Measurements from ENCODE around the gene ZXDC.

ZXDC gene

GRCh38 chr3:126519506-126520455, 44.1 kb upstream of the ZXDC start:
- TF ChIP-seq CTCF (IDR thresholded peaks at IDR 0.05), result no peak

DNA sequence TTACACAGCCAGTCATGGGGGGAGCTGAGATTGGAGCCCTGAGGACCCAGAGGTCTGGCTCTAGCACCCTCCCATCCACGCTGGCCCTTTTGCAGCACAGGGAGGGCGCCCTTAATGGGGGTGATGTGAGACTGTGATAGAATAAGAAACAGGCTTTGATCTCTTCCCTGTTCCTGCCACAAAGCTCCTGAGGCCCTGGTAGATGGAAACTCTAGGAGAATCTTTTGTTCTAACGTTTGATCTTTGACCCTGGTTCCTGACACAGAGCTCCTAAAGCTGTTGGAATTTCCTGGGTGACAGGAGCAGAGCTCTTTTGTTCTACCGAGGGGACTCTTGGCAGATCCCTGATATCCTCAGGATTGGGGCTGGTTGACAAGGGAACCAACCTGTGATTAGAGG, 43.1 kb upstream of the ZXDC start:
- no peak for TF ChIP-seq CTCF (IDR thresholded peaks at IDR 0.05)

GRCh38 chr3:126517986-126518778, 42.5 kb upstream of the ZXDC start:
- no peak for TF ChIP-seq CTCF (IDR thresholded peaks at IDR 0.05)

DNA sequence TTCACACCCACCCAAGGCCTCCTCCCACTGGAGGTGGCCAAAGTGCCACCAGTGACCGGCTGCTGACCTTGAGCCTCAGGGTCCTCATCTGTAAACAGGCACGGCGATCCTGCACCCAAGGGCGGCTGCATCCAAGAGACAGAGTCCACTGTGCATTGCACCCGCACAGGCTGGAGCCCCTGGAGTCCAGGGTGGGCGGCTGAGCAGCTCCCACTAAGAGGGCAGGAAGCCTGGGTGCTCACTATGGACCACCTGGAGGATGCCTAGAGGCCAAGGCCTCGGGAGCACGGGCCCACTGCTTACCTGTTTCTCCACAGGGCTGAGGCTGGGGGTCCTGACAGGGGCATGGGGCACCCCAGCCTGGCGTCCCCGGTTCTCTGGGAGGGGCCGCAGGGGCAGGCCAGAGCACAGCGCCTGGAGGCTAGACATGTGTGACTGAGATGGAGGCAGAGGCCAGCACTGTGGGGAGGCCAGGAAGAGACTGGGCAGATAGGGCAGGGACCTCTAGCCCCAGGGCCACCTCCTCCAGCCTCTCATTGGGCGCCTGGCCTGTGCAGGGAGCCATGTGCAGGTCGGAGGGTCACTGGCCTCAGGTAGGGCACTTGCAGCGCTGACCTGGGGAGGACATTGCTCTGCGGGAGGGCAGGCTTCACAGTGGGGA, 41.7 kb upstream of the ZXDC start, which contains the start of gene UROC1:
UROC1 (minus strand) TSS at position 483 of the 661 bp plus-strand sequence; CDS start at position 429, 54 bp downstream.
- no peak for TF ChIP-seq CTCF (IDR thresholded peaks at IDR 0.05)

- no peak for TF ChIP-seq CTCF (IDR thresholded peaks at IDR 0.05)
Measured at GRCh38 chr3:126516936-126517290, 41.2 kb upstream of the ZXDC start.

GRCh38 chr3:126516152-126516935, 40.7 kb upstream of the ZXDC start:
- TF ChIP-seq CTCF (IDR thresholded peaks at IDR 0.05), result no peak
